ENCODE results near the gene GALNT9. TPM values are rescaled to one million over a fixed set of nuclear protein-coding genes. Genes with fewer than 3 reads are reported as not detected.

Gene GALNT9
- polyA plus RNA-seq, 2 of the 4 experiments (the other 2 are of a cell fraction): 0.66 to 2.8 TPM

DNA sequence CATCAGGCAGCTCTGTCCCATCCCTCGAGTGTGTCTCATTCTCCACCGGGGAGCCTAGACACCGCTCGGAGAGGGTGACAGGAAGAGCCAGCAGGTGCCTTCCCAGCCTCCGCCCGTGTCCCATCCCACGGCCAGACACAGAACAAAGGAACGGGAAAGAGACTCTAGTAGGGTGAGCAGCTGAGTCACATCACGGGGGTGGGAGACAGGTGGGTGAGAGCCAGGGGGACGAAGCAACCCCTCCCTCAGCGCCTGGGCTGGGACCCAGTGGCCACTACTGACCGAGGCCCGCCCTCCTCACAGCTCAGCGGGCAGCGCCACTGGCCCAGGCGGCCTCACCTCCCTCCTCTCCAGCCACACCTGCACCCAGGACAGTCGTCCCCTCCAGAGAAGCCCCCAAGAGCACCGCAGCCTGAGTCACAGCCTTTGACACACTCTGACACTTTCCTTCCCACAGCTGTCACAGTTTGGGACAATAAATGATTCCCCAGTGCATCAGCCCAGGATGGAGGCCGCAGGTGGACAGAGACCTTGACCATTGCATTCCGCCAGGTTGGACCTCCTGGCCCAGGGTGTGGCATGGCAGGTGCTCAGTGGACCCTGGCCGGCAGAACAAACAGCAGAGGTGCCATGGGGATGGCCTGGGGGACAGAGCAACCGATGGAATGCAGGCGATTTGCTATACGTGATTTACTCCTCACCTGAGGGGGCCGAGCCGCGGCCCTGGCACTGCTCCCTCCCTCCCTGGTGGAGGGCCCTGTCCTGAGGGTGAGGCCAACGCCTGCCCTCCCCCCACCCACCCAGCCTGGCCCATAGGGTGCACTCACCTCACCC is 45.4 kb upstream of the GALNT9 start:
- Histone ChIP-seq H3K27ac (no peak overlapping the region), H3K9me3 (peaks cover 13% of the 10 kb centered on the region; the same call in 2 of the 3 replicates), H3K4me2 (no peak overlapping the region), H3K4me1 (0 out of 3 replicates have a peak, but pooled peaks cover 3% of the 10 kb centered on the region), H3K4me3 (no peak overlapping the region)
- FAIRE-seq: no peak
- ATAC-seq: no peak
- 81% methylated on average over 21 of the region's 28 CpGs for WGBS (ENCODE audit: missing lambda C conversion rate)
- ChIA-PET CTCF (interaction anchor here (1.4 to 2.9 kb wide), 2 partner anchors 10 to 40 kb away, joined by 3 to 15 read pairs; no protein-coding TSS in a partner anchor), POLR2A (no interaction called here)
- no peak for DNase-seq (ENCODE audit: low read depth in 1 of 2, low spot score in 1 of 2)
- TF ChIP-seq BHLHE40 (IDR thresholded peaks at IDR 0.05; ENCODE audit: low read depth, low read length): no peak
- TF ChIP-seq ZNF302 (CRISPR knock-in tag; IDR thresholded peaks at IDR 0.05): no peak
- no peak for TF ChIP-seq CHD2 (IDR thresholded peaks at IDR 0.05; ENCODE audit: low read length, partially characterized antibody)
- TF ChIP-seq, protein P1, sequence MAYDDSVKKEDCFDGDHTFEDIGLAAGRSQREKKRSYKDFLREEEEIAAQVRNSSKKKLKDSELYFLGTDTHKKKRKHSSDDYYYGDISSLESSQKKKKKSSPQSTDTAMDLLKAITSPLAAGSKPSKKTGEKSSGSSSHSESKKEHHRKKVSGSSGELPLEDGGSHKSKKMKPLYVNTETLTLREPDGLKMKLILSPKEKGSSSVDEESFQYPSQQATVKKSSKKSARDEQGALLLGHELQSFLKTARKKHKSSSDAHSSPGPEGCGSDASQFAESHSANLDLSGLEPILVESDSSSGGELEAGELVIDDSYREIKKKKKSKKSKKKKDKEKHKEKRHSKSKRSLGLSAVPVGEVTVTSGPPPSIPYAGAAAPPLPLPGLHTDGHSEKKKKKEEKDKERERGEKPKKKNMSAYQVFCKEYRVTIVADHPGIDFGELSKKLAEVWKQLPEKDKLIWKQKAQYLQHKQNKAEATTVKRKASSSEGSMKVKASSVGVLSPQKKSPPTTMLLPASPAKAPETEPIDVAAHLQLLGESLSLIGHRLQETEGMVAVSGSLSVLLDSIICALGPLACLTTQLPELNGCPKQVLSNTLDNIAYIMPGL (CRISPR knock-in tag; IDR thresholded peaks at IDR 0.05; ENCODE audit: borderline replicate concordance): no peak
- no peak for TF ChIP-seq FOSB (CRISPR knock-in tag; IDR thresholded peaks at IDR 0.05)
- no peak for TF ChIP-seq RAD21 (conservative IDR thresholded peaks at IDR 0.05 in 1 of 2, IDR thresholded peaks at IDR 0.05 in 1 of 2)
- TF ChIP-seq ZC3H11A (IDR thresholded peaks at IDR 0.05): no peak
- TF ChIP-seq, protein P2, sequence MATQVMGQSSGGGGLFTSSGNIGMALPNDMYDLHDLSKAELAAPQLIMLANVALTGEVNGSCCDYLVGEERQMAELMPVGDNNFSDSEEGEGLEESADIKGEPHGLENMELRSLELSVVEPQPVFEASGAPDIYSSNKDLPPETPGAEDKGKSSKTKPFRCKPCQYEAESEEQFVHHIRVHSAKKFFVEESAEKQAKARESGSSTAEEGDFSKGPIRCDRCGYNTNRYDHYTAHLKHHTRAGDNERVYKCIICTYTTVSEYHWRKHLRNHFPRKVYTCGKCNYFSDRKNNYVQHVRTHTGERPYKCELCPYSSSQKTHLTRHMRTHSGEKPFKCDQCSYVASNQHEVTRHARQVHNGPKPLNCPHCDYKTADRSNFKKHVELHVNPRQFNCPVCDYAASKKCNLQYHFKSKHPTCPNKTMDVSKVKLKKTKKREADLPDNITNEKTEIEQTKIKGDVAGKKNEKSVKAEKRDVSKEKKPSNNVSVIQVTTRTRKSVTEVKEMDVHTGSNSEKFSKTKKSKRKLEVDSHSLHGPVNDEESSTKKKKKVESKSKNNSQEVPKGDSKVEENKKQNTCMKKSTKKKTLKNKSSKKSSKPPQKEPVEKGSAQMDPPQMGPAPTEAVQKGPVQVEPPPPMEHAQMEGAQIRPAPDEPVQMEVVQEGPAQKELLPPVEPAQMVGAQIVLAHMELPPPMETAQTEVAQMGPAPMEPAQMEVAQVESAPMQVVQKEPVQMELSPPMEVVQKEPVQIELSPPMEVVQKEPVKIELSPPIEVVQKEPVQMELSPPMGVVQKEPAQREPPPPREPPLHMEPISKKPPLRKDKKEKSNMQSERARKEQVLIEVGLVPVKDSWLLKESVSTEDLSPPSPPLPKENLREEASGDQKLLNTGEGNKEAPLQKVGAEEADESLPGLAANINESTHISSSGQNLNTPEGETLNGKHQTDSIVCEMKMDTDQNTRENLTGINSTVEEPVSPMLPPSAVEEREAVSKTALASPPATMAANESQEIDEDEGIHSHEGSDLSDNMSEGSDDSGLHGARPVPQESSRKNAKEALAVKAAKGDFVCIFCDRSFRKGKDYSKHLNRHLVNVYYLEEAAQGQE (IDR thresholded peaks at IDR 0.05): no peak
- TF ChIP-seq RARB (CRISPR knock-in tag; IDR thresholded peaks at IDR 0.05): no peak
- TF ChIP-seq MAFK (IDR thresholded peaks at IDR 0.05; ENCODE audit: partially characterized antibody): no peak
- TF ChIP-seq JUN (IDR thresholded peaks at IDR 0.05): no peak
- TF ChIP-seq, protein P3, sequence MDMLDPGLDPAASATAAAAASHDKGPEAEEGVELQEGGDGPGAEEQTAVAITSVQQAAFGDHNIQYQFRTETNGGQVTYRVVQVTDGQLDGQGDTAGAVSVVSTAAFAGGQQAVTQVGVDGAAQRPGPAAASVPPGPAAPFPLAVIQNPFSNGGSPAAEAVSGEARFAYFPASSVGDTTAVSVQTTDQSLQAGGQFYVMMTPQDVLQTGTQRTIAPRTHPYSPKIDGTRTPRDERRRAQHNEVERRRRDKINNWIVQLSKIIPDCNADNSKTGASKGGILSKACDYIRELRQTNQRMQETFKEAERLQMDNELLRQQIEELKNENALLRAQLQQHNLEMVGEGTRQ (IDR thresholded peaks at IDR 0.05): no peak
- TF ChIP-seq TFCP2L1 (CRISPR knock-in tag; IDR thresholded peaks at IDR 0.05): no peak
- no peak for TF ChIP-seq PHF8 (IDR thresholded peaks at IDR 0.05; ENCODE audit: borderline replicate concordance, low read depth)

DNA sequence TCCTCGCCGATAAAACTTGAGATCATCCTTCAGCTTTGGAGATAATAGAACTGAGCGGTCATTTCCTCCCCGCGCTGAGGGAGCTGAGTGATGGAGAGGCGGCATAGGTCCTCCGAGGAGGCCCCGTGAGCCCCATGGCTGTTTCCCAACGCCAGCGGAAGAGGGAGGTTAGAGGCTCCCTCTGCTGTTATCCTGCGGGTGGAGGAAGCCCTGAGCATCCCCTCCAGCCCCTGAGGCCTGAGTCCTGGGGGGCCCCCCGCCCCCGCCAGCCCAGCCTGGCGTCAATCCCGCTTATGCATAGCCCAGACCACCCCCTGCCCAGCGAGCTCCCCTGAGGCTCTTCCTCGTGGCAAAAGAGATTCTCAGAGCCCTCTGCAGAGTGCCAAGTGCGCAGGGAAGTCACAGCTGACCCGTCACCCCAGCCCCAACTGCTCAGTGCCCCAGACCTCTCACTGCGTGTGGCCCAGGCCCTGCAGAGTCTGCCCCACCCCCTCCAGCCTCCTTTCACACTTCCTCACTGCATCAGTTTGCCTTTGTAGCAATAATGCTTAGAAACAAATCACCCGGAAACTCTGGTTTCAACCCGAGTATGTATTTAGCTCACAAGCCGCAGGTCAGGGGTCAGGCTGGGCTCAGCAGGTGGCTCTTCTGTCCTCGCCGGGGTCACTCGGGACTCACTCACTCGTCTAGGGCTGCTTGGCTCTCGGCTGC is 44.7 kb upstream of the GALNT9 start:
- Histone ChIP-seq H3K4me2 (no peak overlapping the region), H3K4me3 (no peak overlapping the region), H3K27ac (no peak overlapping the region), H3K4me1 (no peaks in the 10 kb centered on the region), H3K9me3 (peaks cover 13% of the 10 kb centered on the region; the same call in 2 of the 3 replicates)
- CTCF ChIA-PET: interaction anchor here (0.9 to 2.9 kb wide), 3 partner anchors 9 to 40 kb away, joined by 3 to 15 read pairs (median 3); no protein-coding TSS in a partner anchor
- FAIRE-seq: no peak
- POLR2A ChIA-PET: no interaction called here
- TF ChIP-seq, protein P4, sequence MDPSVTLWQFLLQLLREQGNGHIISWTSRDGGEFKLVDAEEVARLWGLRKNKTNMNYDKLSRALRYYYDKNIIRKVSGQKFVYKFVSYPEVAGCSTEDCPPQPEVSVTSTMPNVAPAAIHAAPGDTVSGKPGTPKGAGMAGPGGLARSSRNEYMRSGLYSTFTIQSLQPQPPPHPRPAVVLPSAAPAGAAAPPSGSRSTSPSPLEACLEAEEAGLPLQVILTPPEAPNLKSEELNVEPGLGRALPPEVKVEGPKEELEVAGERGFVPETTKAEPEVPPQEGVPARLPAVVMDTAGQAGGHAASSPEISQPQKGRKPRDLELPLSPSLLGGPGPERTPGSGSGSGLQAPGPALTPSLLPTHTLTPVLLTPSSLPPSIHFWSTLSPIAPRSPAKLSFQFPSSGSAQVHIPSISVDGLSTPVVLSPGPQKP (IDR thresholded peaks at IDR 0.05; ENCODE audit: low read depth, low read length): no peak
- TF ChIP-seq ZSCAN20 (CRISPR knock-in tag; IDR thresholded peaks at IDR 0.05) (no peak), TP53 (CRISPR knock-in tag; IDR thresholded peaks at IDR 0.05) (no peak), MYC (IDR thresholded peaks at IDR 0.05; ENCODE audit: borderline replicate concordance, low read length) (no peak), RNF2 (IDR thresholded peaks at IDR 0.05; ENCODE audit: borderline replicate concordance, low read depth) (no peak), HEYL (CRISPR knock-in tag; IDR thresholded peaks at IDR 0.05) (no peak), CBX2 (IDR thresholded peaks at IDR 0.05; ENCODE audit: borderline replicate concordance, low read depth) (no peak), HDAC2 (IDR thresholded peaks at IDR 0.05) (no peak), FOXS1 (CRISPR knock-in tag; IDR thresholded peaks at IDR 0.05) (no peak)
- TF ChIP-seq, protein P5, sequence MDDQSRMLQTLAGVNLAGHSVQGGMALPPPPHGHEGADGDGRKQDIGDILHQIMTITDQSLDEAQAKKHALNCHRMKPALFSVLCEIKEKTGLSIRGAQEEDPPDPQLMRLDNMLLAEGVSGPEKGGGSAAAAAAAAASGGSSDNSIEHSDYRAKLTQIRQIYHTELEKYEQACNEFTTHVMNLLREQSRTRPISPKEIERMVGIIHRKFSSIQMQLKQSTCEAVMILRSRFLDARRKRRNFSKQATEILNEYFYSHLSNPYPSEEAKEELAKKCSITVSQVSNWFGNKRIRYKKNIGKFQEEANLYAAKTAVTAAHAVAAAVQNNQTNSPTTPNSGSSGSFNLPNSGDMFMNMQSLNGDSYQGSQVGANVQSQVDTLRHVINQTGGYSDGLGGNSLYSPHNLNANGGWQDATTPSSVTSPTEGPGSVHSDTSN (IDR thresholded peaks at IDR 0.05): no peak
- no peak; a peak in 1 of 6 replicates for ATAC-seq
- 71% methylated on average over 22 of the region's 28 CpGs for WGBS (ENCODE audit: missing lambda C conversion rate)
- no peak for DNase-seq (ENCODE audit: low read depth in 1 of 2, low spot score in 1 of 2)

Data from A549 (cell line).